NCI-H1048 (cell line): ENCODE data around the gene DYNC2LI1.

Source experiments
- DNase-seq: peaks from one replicate; lab custom pipeline; 2025; lab: John Stamatoyannopoulos, UW

DYNC2LI1 gene

GRCh38 chr2:43763091-43763490 lies 10.7 kb upstream of the DYNC2LI1 start:
- no peak for DNase-seq

DNA sequence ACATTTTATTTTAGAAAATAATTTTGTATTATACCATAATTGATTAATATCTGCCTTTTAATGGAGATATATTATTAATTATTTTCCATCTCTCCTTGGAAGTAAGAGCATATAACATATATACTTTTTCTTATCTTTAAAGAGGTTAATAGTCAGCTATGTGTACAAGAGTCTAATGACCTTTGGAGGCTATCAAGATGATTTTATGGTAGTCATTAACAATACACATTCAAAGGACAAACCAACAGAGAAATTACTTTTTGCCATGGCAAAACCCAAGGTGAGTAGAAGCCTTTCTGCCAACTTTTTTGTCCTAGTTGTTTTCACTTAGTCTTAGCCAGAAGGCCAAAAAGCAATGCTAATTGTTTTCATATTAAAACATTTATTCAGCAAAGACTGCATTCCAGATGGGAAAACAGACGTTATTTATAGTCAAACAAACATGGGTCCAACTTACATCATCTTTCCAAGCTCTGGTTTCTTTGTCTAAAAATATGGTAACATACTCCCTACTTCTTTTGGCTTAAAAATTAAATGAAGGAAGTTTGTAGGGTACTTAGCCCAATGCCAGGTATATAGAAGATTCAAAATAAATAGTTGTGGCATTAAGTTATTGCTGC lies 9.6 kb upstream of the DYNC2LI1 start:
- no peak for DNase-seq

GRCh38 chr2:43766006-43766405 lies 7.8 kb upstream of the DYNC2LI1 start:
- DNase-seq, result no peak

- no peak for DNase-seq
Observed at GRCh38 chr2:43774617-43775016, 778 bp downstream of the DYNC2LI1 start.

GRCh38 chr2:43776324-43776723 lies 2.5 kb downstream of the DYNC2LI1 start:
- no peak for DNase-seq

- DNase-seq, result no peak
Observed at GRCh38 chr2:43777306-43777926, 3.6 kb downstream of the DYNC2LI1 start.

GRCh38 chr2:43778233-43778632 lies 4.4 kb downstream of the DYNC2LI1 start:
- DNase-seq, result no peak

- no peak for DNase-seq
Observed at GRCh38 chr2:43787895-43788294, 14.1 kb downstream of the DYNC2LI1 start.

DNA sequence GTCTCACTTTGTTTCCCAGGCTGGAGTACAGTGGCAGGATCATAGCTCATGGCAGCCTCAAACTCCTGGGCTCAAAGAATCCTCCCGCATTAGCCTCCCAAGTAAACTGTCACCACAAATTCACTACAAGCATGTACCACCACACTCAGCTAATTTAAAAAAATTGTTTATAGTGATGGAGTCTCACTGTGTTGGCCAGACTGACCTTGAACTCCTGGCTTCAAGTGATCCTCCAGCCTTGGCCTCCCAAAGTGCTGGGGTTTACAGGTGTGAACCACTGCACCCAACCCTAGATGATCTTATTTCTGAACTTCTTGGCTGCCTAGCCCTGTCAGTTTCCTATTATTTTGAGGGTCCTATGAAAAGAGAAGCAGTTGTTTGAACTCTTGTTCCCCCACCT lies 14.8 kb downstream of the DYNC2LI1 start:
- no peak for DNase-seq

GRCh38 chr2:43790147-43790546 lies 16.3 kb downstream of the DYNC2LI1 start:
- no peak for DNase-seq

DNA sequence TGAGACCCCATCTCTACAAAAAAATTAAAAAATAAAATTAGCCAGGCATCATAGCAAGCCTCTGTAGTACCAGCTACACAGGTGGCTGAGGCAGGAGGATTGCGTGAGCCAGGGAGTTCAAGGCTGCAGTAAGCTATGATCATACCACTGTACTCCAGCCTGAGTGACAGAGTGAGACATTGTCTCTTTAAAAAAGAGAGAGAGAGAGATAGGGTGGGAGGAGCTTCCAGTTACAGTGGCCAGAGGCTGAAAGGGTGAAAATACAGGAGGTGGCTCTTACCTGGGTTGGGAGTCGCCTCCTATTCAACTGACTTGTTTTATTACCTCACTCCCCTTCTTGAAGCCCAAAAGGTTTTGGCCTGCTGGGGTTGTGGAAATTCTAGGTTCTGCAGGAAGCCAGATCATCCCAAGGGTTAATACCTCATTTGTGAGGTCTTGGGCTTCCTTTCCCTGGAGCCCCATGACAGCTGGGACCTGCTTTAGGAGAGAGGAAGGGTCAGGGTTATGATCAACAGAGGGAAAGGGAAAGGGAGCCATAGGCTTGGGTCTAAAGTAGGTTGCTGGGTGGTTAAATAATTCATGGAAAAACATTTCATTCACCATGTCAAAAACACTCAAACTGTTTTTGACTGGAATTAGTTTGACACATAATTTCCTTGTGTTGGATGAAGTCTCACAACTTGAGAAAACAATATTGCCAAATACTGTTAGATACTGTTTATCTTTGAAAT lies 17.4 kb downstream of the DYNC2LI1 start:
- no peak for DNase-seq

GRCh38 chr2:43792653-43793052 lies 18.8 kb downstream of the DYNC2LI1 start:
- DNase-seq, result no peak

DNA sequence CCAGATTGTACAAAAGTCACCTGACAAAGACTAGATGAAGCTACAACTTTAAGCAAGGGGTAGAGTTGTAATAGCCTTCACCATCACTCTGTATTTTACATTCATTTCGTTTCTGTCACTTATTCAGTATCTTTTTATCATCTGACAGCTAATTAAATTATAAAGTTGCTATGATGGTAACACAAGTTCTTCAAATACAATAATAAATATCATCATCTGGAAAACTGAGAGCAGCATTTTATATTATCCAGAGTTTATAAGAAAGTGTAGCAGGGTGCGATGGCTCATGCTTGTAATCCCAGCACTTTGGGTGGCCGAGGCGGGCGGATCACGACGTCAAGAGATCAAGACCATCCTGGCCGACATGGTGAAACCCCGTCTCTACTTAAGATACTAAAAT lies 21.1 kb downstream of the DYNC2LI1 start:
- no peak for DNase-seq

- no peak for DNase-seq
Observed at GRCh38 chr2:43796206-43796605, 22.4 kb downstream of the DYNC2LI1 start.

GRCh38 chr2:43798300-43798699 lies 24.5 kb downstream of the DYNC2LI1 start:
- no peak for DNase-seq

DNA sequence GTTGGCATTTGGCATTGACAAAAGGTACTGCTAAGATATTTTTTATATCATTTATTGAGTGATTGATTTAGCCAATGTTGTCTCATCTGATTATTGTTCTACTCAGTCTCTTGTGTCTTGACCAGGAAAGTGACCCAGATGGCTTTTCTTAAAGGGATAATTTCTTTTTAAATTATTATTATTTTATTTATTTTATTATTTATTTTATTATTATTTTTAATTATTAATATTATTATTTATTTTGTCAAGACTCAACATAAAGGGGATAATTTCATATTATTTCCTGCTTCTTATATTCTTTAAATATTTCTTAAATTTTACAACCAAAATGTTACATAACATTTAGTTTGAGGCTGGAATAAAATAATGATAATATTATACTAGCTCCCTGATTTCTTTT lies 27.1 kb downstream of the DYNC2LI1 start:
- DNase-seq, result no peak

DNA sequence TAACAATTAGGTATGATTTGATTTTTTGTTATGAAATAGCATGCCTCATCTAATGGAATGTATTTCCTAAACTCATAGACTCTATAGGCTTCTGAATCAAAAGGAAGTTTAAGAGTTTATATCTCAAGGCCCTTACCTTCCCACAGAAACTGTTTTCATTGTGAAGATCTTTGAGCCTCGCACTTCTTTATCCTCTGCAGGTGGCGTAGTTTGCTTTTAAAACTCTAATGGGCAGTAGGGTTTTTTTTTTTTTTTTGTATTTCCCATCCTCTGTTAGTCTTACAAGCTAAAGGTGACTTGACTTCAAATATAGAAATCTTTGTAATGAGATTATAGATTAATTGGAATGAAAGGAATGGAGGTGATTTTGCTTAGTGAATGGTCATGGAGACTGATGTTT lies 28.3 kb downstream of the DYNC2LI1 start:
- DNase-seq, result no peak

DNA sequence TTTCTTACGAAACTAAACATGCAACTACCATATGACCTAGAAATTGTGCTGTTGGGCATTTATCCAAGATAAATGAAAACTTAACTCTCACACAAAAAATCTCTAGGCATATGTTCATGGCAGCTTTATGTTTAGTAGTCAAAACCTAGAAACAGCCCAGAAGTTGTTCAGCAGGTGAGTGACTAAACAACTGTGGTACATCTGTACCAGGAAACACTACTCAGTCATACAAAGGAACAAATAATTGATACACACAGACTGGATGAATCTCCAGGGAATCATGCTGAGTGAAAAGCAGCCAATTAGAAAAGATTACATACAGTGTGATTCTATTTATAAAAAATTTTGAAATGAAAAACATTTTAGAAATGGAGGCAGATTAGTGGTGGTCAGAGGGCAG lies 29.3 kb downstream of the DYNC2LI1 start:
- no peak for DNase-seq

- DNase-seq, result no peak
Observed at GRCh38 chr2:43806719-43807031, 32.8 kb downstream of the DYNC2LI1 start.

- no peak for DNase-seq
Observed at GRCh38 chr2:43810452-43810851, 36.6 kb downstream of the DYNC2LI1 start.

DNA sequence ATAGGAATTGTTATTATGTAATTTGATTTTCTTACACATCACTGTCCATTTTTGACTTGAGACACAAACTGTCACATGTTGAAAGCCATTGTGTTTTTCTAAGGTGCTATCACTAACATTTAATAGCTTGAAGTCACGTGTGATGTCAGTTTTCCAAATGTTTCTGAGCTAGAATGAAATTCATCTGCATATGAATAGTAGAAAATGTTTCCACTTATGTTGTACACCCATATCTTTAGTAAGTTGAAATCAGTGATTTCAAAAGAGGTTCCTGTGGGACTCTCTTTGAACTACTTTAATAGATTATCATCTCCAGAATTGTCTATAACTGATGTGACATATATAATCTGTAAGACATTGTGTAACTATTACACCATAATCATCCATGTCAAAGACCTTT lies 37.0 kb downstream of the DYNC2LI1 start:
- no peak for DNase-seq

DNA sequence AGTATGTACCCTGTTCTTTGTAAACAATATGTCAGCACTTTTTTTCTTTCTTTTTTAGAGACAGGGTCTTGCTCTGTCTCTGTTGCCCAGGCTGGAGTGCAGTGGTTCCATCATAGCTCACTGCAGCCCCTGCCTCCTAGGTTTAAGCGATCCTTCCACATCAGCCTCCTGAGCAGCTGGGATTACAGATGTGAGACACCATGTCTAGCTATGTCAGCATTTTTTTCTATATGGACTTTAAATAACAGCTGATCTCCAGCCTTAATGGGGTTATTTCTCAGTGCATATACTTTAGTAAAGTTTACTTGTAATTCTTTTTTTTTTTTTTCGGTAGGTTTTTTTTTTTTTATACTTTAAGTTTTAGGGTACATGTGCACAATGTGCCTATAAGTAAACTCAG lies 38.2 kb downstream of the DYNC2LI1 start:
- no peak for DNase-seq

- DNase-seq, result no peak
Observed at GRCh38 chr2:43812947-43813346, 39.1 kb downstream of the DYNC2LI1 start.

DNA sequence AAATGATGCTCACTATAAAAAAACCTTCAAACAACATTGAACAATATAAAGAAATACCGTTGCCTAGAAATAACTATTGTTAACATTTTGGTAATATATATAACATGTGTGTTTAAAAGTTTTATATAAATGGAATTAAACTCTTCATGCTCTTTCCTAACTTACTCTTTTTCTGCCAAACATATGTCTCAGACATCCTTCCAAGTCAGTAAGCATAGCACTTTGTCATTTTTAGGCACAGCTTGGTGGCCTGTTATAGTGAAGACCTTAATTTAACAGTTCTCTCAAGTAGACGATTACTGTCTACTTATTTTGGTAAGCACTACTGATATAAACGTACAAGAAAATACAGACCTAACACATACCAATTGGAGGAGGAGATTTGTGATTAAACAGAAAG lies 40.9 kb downstream of the DYNC2LI1 start:
- no peak for DNase-seq
